ENCODE results near the gene BCAS4.

DNA sequence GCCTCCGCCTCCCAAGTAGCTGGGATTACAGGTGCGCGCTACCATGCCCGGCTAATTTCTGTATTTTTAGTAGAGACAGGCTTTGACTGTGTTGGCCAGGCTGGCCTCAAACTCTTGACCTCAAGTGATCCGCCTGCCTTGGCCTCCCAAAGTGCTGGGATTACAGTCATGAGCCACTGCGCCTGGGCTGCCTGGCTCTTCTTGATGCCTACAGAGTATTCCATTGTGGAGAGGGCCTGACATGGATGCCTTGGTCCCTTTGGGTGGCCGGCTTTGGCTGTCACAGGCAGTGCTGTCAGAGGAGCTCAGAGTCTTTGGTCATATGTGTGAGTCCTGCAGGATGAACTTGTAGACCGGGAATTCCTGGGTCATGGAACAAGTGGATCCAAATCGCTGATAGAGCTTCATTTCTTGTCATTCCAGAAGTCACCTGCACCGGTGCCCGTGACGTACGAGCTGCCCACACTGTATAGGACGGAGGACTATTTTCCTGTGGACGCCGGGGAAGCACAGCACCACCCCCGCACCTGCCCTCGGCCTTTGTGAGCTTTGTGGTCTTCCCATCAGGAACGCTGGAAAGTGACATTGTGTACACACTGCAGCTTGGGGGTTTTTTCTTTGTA is 81.3 kb downstream of the BCAS4 start:
- no peak for TF ChIP-seq REST (IDR thresholded peaks at IDR 0.05; ENCODE audit: low read depth)
- TF ChIP-seq FOXM1 (IDR thresholded peaks at IDR 0.05; ENCODE audit: borderline replicate concordance, low read depth), result no peak
- TF ChIP-seq CREB1 (IDR thresholded peaks at IDR 0.05; ENCODE audit: low read depth), result no peak
- TF ChIP-seq RAD21 (IDR thresholded peaks at IDR 0.05; ENCODE audit: low read depth), result no peak
- no peak for TF ChIP-seq YY1 (IDR thresholded peaks at IDR 0.05; ENCODE audit: low read depth)
- no peak for TF ChIP-seq ZBTB7A (IDR thresholded peaks at IDR 0.05; ENCODE audit: low read depth)
- TF ChIP-seq MAX (IDR thresholded peaks at IDR 0.05), result no peak

Data from Ishikawa (cell line).